Measurements from ENCODE around the gene MDK. TPM values are rescaled to one million over a fixed set of nuclear protein-coding genes. Genes with fewer than 3 reads are reported as not detected.

The MDK gene
- total RNA-seq, 2 experiments from 2014 or later = 5.5 to 6.5 TPM

GRCh38 chr11:46421257-46421880 is 39.9 kb downstream of the MDK start:
- ChIA-PET CTCF (no interaction called here), POLR2A (no interaction called here)
- TF ChIP-seq CTCF (IDR thresholded peaks at IDR 0.05) = no peak
- H3K9me3 ChIP-seq (ENCODE audit: control insufficient read depth in 1 of 2, insufficient read depth in 1 of 2, low read length in 2 of 2) = no peaks in the 10 kb centered on the region
- Mint-ChIP-seq H3K36me3 (ENCODE audit: low read depth) (peaks cover 73% of the 10 kb centered on the region), H3K4me3 (no peak overlapping the region), H3K27ac (no peak overlapping the region), H3K4me1 (ENCODE audit: low read depth) (no peaks in the 10 kb centered on the region), H3K27me3 (no peaks in the 10 kb centered on the region), H3K9me3 (no peaks in the 10 kb centered on the region)
- intact Hi-C loops (cut with DNase I, micrococcal nuclease) = no loop called here
- H3K27ac ChIP-seq (ENCODE audit: low read depth in 1 of 2, low read length in 2 of 2) = no peak overlapping the region
- H3K4me1 ChIP-seq (ENCODE audit: insufficient read depth, low read length) = no peaks in the 10 kb centered on the region
- peaks cover 57% of the 10 kb centered on the region for H3K36me3 ChIP-seq (ENCODE audit: insufficient read depth, low read length)
- DNase-seq = no peak
- ATAC-seq (ENCODE audit: poor library complexity) = no peak
- H3K4me3 ChIP-seq (ENCODE audit: low read length) = no peak overlapping the region
- H3K27me3 ChIP-seq (ENCODE audit: control insufficient read depth in 1 of 2, insufficient read depth in 2 of 2, low read length in 2 of 2) = no peaks in the 10 kb centered on the region

DNA sequence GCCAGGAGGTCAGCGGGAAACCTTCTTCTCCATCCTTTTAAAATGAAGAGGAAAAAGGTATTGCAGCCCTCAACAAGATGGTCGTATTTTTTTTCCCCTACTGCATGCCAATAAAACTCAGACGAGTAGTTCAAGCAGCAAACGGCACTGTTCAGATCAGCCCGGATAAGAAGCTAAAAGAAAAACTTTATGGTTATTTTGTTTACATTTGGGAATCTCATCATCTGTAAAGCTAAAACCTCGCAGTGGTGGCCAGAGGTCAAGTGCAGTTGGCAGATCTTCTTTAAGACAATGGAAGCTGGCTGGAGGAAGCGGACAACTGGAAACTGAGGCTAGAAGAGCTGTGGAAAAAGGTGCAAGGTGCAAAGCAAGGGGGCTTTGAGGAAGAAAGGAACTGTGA is 41.1 kb downstream of the MDK start:
- Histone ChIP-seq H3K4me1 (ENCODE audit: insufficient read depth, low read length) (no peaks in the 10 kb centered on the region), H3K36me3 (ENCODE audit: insufficient read depth, low read length) (peaks cover 52% of the 10 kb centered on the region), H3K9me3 (ENCODE audit: control insufficient read depth in 1 of 2, insufficient read depth in 1 of 2, low read length in 2 of 2) (no peaks in the 10 kb centered on the region), H3K27me3 (ENCODE audit: control insufficient read depth in 1 of 2, insufficient read depth in 2 of 2, low read length in 2 of 2) (no peaks in the 10 kb centered on the region), H3K4me3 (ENCODE audit: low read length) (no peak overlapping the region), H3K27ac (ENCODE audit: low read depth in 1 of 2, low read length in 2 of 2) (no peak overlapping the region)
- Mint-ChIP-seq H3K27me3 (no peaks in the 10 kb centered on the region), H3K9me3 (no peaks in the 10 kb centered on the region), H3K4me3 (no peak overlapping the region), H3K4me1 (ENCODE audit: low read depth) (no peaks in the 10 kb centered on the region), H3K36me3 (ENCODE audit: low read depth) (peaks cover 73% of the 10 kb centered on the region), H3K27ac (no peak overlapping the region)
- TF ChIP-seq CTCF (IDR thresholded peaks at IDR 0.05) = no peak
- ChIA-PET POLR2A (no interaction called here), CTCF (no interaction called here)
- no peak for ATAC-seq (ENCODE audit: poor library complexity)
- intact Hi-C loops (cut with DNase I, micrococcal nuclease) = no loop called here
- DNase-seq = no peak

DNA sequence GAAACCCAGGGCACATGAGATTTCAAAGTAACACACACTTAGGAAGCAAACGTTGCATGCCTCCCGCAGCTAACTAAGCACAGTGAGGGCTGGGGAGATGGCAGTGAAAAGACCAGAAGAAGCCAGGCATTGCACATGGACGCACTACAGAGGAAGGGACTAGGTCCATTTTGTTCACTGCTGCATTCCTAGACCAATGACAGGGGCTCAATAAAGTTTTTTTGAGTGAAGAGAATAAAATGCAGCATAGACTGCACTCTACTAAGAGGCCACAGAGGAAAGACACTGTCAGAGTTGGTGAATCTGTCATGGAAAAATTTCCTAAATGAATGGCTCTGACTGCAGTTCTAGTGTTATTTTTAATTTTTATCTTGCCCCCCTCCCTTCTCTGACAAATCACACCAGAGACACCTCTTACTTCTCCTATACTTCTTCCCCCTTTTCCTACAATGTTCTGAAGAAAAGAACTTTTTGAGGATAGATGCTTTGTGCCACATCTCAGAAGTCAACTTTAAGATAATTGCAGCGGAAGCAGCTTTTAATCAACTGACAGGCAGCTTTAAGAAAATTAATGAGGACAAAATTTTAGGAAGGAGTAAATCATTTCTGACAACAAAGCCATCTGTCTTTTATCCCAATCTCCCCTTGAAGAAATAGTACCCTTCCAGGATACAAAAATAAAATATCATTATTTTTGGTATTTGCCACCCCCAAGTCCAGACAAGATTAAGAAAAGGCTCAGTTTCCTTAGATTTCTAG is 44.9 kb downstream of the MDK start:
- peaks cover 78% of the 10 kb centered on the region for H3K36me3 Mint-ChIP-seq (ENCODE audit: low read depth)
- POLR2A ChIA-PET = no interaction called here
- Histone ChIP-seq H3K27ac (ENCODE audit: low read depth in 1 of 2, low read length in 2 of 2) (no peak overlapping the region), H3K4me3 (ENCODE audit: low read length) (no peak overlapping the region), H3K4me1 (ENCODE audit: insufficient read depth, low read length) (no peaks in the 10 kb centered on the region), H3K27me3 (ENCODE audit: control insufficient read depth in 1 of 2, insufficient read depth in 2 of 2, low read length in 2 of 2) (no peaks in the 10 kb centered on the region), H3K9me3 (ENCODE audit: control insufficient read depth in 1 of 2, insufficient read depth in 1 of 2, low read length in 2 of 2) (no peaks in the 10 kb centered on the region), H3K36me3 (ENCODE audit: insufficient read depth, low read length) (peaks cover 53% of the 10 kb centered on the region)
- H3K27me3 Mint-ChIP-seq = no peaks in the 10 kb centered on the region
- H3K27ac Mint-ChIP-seq = no peak overlapping the region
- H3K4me3 Mint-ChIP-seq = no peak overlapping the region
- H3K4me1 Mint-ChIP-seq (ENCODE audit: low read depth) = no peaks in the 10 kb centered on the region
- H3K9me3 Mint-ChIP-seq = no peaks in the 10 kb centered on the region
- CTCF ChIA-PET = no interaction called here
- intact Hi-C loops (cut with DNase I, micrococcal nuclease) = no loop called here
- no peak for DNase-seq
- no peak for ATAC-seq (ENCODE audit: poor library complexity)
- TF ChIP-seq CTCF (IDR thresholded peaks at IDR 0.05) = no peak

Data from CD4-positive, alpha-beta T cell (primary cell).